K562 (cell line): ENCODE results near the gene MIEF2. TPM values are rescaled to one million over a fixed set of nuclear protein-coding genes. Genes with fewer than 3 reads are reported as not detected.

Source experiments
- ATAC-seq: fragments of 200-7000 bp; cut with Tn5 transposase; 3 replicates; pipeline ENCODE4 v1.9.1; 2020; ENCODE audit warnings: moderate library complexity
- BruUV-seq: library from RNA; stranded (reverse); fragments of 400-500 nt; replicated peaks from 2 replicates; lab custom pipeline; 2021; lab: Mats Ljungman, UMichigan
- CTCF ChIA-PET: fragments of 300-600 bp; formaldehyde crosslinking; extraction: SDS; loops from one replicate; lab custom pipeline; 2021; ENCODE audit warnings: low intra/inter-chr PET ratio; lab: Yijun Ruan, JAX
- POLR2A ChIA-PET: fragments of 300-600, 350-650 bp; sonication (Branson Sonifier 250); formaldehyde crosslinking; extraction: SDS; loops from one replicate; lab custom pipeline; 2021; ENCODE audit warnings: antibody characterized with exemption, inconsistent platforms; lab: Yijun Ruan, JAX
- DNase-seq, 4 experiments: peaks; one replicate each; pipeline versions ENCODE4 v3.0.0 to v3.0.0-alpha.2; 2011 to 2018; ENCODE audit warnings: low spot score in 3 of 4, mixed read lengths in 3 of 4; ENCODE audit errors: extremely low read depth in 1 of 4
- FAIRE-seq: peaks from 2 replicates; lab custom pipeline; 2011; peaks lifted over from hg19 to GRCh38; lab: Jason Lieb, UNC
- H2AFZ ChIP-seq: 2 replicates; pipeline ENCODE4 v1.6.0; 2011; ENCODE audit warnings: low read depth, low read length, control low read depth, inconsistent platforms
- H3K27ac ChIP-seq: fragments of 200-600 bp; 3 replicates; pipeline ENCODE4 v1.8.0; 2011; ENCODE audit warnings: low read depth, mild to moderate bottlenecking, control low read depth, inconsistent platforms, low read length, moderate library complexity, mixed read lengths; ENCODE audit errors: extremely low read depth
- H3K27me3 ChIP-seq, 2 experiments: fragments of 300-600 bp in 1 of 2; 2 replicates in 1 of 2; 3 replicates in 1 of 2; pipeline versions ENCODE4 v1.6.0 to v1.8.0; 2011; ENCODE audit warnings: inconsistent platforms in 2 of 2, low read length in 2 of 2, mild to moderate bottlenecking in 1 of 2, mixed read lengths in 1 of 2, moderate library complexity in 1 of 2; ENCODE audit not compliant: control insufficient read depth in 2 of 2, insufficient read depth in 2 of 2
- H3K36me3 ChIP-seq: fragments of 300-600 bp; 3 replicates; pipeline ENCODE4 v1.8.0; 2011; ENCODE audit warnings: mild to moderate bottlenecking, low read length, inconsistent platforms; ENCODE audit not compliant: control insufficient read depth, insufficient read depth
- H3K4me1 ChIP-seq, 2 experiments: fragments of 200-600 bp in 1 of 2; replicated peaks in 1 of 2; 2 replicates in 1 of 2; 3 replicates in 1 of 2; pipeline versions ENCODE4 v1.5.1 to v1.8.0; 2011; ENCODE audit warnings: inconsistent platforms in 2 of 2, low read length in 2 of 2, mild to moderate bottlenecking in 1 of 2, mixed read lengths in 1 of 2, moderate library complexity in 1 of 2; ENCODE audit not compliant: control insufficient read depth in 2 of 2, insufficient read depth in 2 of 2
- H3K4me2 ChIP-seq: 2 replicates; pipeline ENCODE4 v1.6.1; 2011; ENCODE audit warnings: low read length, control low read depth, inconsistent platforms, mixed read lengths; ENCODE audit not compliant: insufficient read depth
- H3K4me3 ChIP-seq: fragments of 200-600 bp; sonication (generic), shearing (Covaris generic); 2 replicates; pipeline ENCODE4 v1.5.1; 2016; ENCODE audit warnings: control low read depth, inconsistent platforms
- H3K79me2 ChIP-seq: fragments of 200-600 bp; 3 replicates; pipeline ENCODE4 v1.8.0; 2011; ENCODE audit warnings: low read length, inconsistent platforms; ENCODE audit not compliant: control insufficient read depth, insufficient read depth
- H3K9ac ChIP-seq, 2 experiments: 2 replicates each; pipeline versions ENCODE4 v1.6.0 to v1.6.1; 2011; ENCODE audit warnings: low read depth in 2 of 2, low read length in 2 of 2, control low read depth in 1 of 2, inconsistent platforms in 1 of 2, mild to moderate bottlenecking in 1 of 2, mixed read lengths in 1 of 2; ENCODE audit not compliant: insufficient read depth in 1 of 2
- H3K9me1 ChIP-seq: one replicate; pipeline ENCODE4 v1.6.0; 2011; ENCODE audit warnings: inconsistent platforms, mild to moderate bottlenecking, low read length, moderate library complexity; ENCODE audit not compliant: control insufficient read depth, insufficient read depth
- H3K9me3 ChIP-seq: replicated peaks from 2 replicates; pipeline ENCODE4 v1.5.1; 2011; ENCODE audit warnings: low read depth, low read length, inconsistent platforms; ENCODE audit not compliant: control insufficient read depth, insufficient read depth
- H4K20me1 ChIP-seq: replicated peaks from 2 replicates; pipeline ENCODE4 v1.6.1; 2011; ENCODE audit warnings: low read length, inconsistent platforms, mixed read lengths; ENCODE audit not compliant: control insufficient read depth, insufficient read depth
- CTBP1 ChIP-seq: fragments of 450-650 bp; IDR thresholded peaks from 2 replicates; pipeline ENCODE4 v1.6.1; 2016; ENCODE audit warnings: borderline replicate concordance
- FOXJ3 ChIP-seq: sonication (generic); formaldehyde crosslinking; IDR thresholded peaks from 2 replicates; pipeline ENCODE4 v1.4.0; 2020; ENCODE audit warnings: mild to moderate bottlenecking, missing genetic modification reagents
- HNRNPK ChIP-seq: fragments of 200-400 bp; formaldehyde crosslinking; IDR thresholded peaks from one replicate; pipeline ENCODE4 v1.6.1; 2018; ENCODE audit warnings: mild to moderate bottlenecking, low read depth, low read length; ENCODE audit not compliant: poor library complexity, severe bottlenecking
- ILF3 ChIP-seq: fragments of 450-650 bp; IDR thresholded peaks from 2 replicates; pipeline ENCODE4 v1.6.1; 2018; ENCODE audit warnings: antibody characterized with exemption, mild to moderate bottlenecking, moderate library complexity, borderline replicate concordance
- KAT8 ChIP-seq: fragments of 450-650 bp; IDR thresholded peaks from 2 replicates; pipeline ENCODE4 v1.6.1; 2016; ENCODE audit warnings: low read depth, mild to moderate bottlenecking
- NR2F6 ChIP-seq: fragments of 450-650 bp; formaldehyde crosslinking; IDR thresholded peaks from 2 replicates; pipeline ENCODE4 v1.4.0; 2020; ENCODE audit warnings: mild to moderate bottlenecking
- POU5F1 ChIP-seq: fragments of 150-350 bp; IDR thresholded peaks from 2 replicates; pipeline ENCODE4 v1.6.1; 2014; ENCODE audit warnings: borderline replicate concordance, low read length, low read depth, mild to moderate bottlenecking; ENCODE audit not compliant: partially characterized antibody
- RBM25 ChIP-seq: fragments of 200-400 bp; formaldehyde crosslinking; IDR thresholded peaks from 2 replicates; pipeline ENCODE4 v1.6.1; 2018; ENCODE audit warnings: low read length, low read depth, moderate library complexity; ENCODE audit not compliant: severe bottlenecking
- SMARCA4 ChIP-seq: fragments of 450-650 bp; IDR thresholded peaks from 2 replicates; pipeline ENCODE4 v1.6.1; 2016
- TRIM28 ChIP-seq: fragments of 450-650 bp; IDR thresholded peaks from 2 replicates; pipeline ENCODE4 v1.6.1; 2017
- ZBTB1 ChIP-seq: sonication (generic); formaldehyde crosslinking; IDR thresholded peaks from 2 replicates; pipeline ENCODE4 v1.8.1; 2023; ENCODE audit warnings: missing genetic modification reagents, low read depth, mild to moderate bottlenecking, borderline replicate concordance
- ZNF134 ChIP-seq: fragments of 250-450 bp; sonication (Bioruptor Pico); conservative IDR thresholded peaks from 2 replicates; pipeline ENCODE4 v1.4.0; 2020
- ZNF217 ChIP-seq: sonication (generic); formaldehyde crosslinking; IDR thresholded peaks from 2 replicates; pipeline ENCODE4 v1.8.0; 2022; ENCODE audit warnings: mild to moderate bottlenecking, missing genetic modification reagents
- ZNF431 ChIP-seq: sonication (generic); formaldehyde crosslinking; IDR thresholded peaks from 2 replicates; pipeline ENCODE4 v1.8.0; 2022; ENCODE audit warnings: mild to moderate bottlenecking, missing genetic modification reagents
- ZNF699 ChIP-seq: fragments of 250-450 bp; sonication (Bioruptor Pico); IDR thresholded peaks from 2 replicates; pipeline ENCODE4 v1.8.0; 2021; ENCODE audit warnings: mild to moderate bottlenecking, moderate library complexity; ENCODE audit not compliant: insufficient replicate concordance
- WGBS: fragments of 100-300 bp; shearing (Covaris generic); methylation state at CpG from one replicate; pipeline ENCODE4 v1.1.6; 2016; ENCODE audit warnings: low coverage, mixed read lengths; ENCODE audit not compliant: insufficient coverage; ENCODE audit errors: missing lambda C conversion rate; 5-methylcytosine and 5-hydroxymethylcytosine counted together
- in situ Hi-C: fragments of 300-500 bp; cut with MboI; formaldehyde crosslinking; loops from 4 replicates; pipeline ENCODE4 v1.15.0; 2018; ENCODE audit warnings: inconsistent platforms, mixed read lengths
- intact Hi-C: fragments of 100-400 bp; cut with micrococcal nuclease; formaldehyde crosslinking; loops from 2 replicates; pipeline ENCODE4 v1.14.2; 2022
- polyA plus RNA-seq, 8 experiments: library from polyadenylated mRNA; depleted of rRNA in 4 of 8; stranded (reverse) in 5 of 8; unstranded in 3 of 8; fragments of >200 nt; fragmentation: Nextera tagmentation in 2 of 8; fragmentation: Illumina TruSeq in 1 of 8; extraction: Ambion mirVana in 2 of 8; extraction: Trizol in 1 of 8; gene quantifications; 2 replicates each; pipeline versions ENCODE4 v1.2.1 to v1.2.3, GENCODE V29; 2011 to 2014; ENCODE audit warnings: inconsistent platforms in 1 of 8, missing spikeins in 1 of 8
- total RNA-seq, 7 experiments: library from RNA; depleted of rRNA in 6 of 7; stranded (reverse); fragments of >200 nt in 6 of 7; fragmentation: Illumina TruSeq in 2 of 7; extraction: Trizol in 2 of 7; gene quantifications; 2 replicates each; pipeline versions ENCODE4 v1.2.1 to v1.2.3, GENCODE V29; 2011 to 2021; ENCODE audit warnings: low replicate concordance in 1 of 7
- TF ChIP-seq, protein P1 (sequence below): fragments of 450-650 bp; formaldehyde crosslinking; IDR thresholded peaks from 2 replicates; pipeline ENCODE4 v1.4.0; 2022; ENCODE audit warnings: missing genetic modification characterization
- TF ChIP-seq, protein P2 (sequence below): IDR thresholded peaks from 3 replicates; pipeline ENCODE4 v1.6.1; 2011; ENCODE audit warnings: borderline replicate concordance, mild to moderate bottlenecking; ENCODE audit not compliant: insufficient read length, insufficient read depth
- TF ChIP-seq, protein P3 (sequence below): sonication (generic); formaldehyde crosslinking; IDR thresholded peaks from 2 replicates; pipeline ENCODE4 v1.8.0; 2022; ENCODE audit warnings: missing genetic modification reagents, mild to moderate bottlenecking, borderline replicate concordance
- TF ChIP-seq, protein P4 (sequence below): sonication (generic); formaldehyde crosslinking; IDR thresholded peaks from 2 replicates; pipeline ENCODE4 v1.8.1; 2023; ENCODE audit warnings: mild to moderate bottlenecking, missing genetic modification reagents

MIEF2 gene
- total and polyA plus RNA-seq, 9 of the 15 experiments (the other 6 are each of a cell fraction or from before 2014, with no cell fraction given), result 0.10 to 8.2 (median 2.4) TPM

DNA sequence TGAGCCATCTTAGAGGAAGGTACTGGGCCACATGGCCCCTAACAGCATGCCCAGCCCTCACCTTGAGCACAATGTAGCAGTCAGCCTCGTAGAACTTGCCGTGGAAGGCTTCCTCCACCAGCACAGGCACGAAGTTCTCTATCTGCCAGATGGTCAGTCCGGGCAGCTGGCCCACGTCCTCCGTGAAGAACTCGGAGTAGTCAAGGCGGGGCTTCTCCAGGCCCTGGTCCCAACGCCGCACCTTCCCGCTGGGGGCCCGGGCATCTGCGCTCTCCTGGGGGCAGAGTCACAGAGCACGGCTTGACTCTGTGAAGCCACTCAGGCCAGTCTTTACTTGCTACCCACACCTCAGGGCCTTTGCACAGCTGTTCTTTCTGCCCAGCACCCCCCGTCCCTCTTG, 9.3 kb upstream of the MIEF2 start:
- no peak overlapping the region for H2AFZ ChIP-seq
- H3K9me3 ChIP-seq, result no peaks in the 10 kb centered on the region
- no TSS peak for BruUV-seq
- H3K27ac ChIP-seq, result no peak overlapping the region
- DNase-seq (no peak), FAIRE-seq (no peak), ATAC-seq (no peak)
- H3K9ac ChIP-seq, result no peak overlapping the region
- peaks cover 3 to 18% of the 10 kb centered on the region in 2 experiments; a peak in 4 of 5 replicates for H3K4me1 ChIP-seq
- no peak for TF ChIP-seq ZNF134 (CRISPR knock-in tag)
- TF ChIP-seq, protein P1, sequence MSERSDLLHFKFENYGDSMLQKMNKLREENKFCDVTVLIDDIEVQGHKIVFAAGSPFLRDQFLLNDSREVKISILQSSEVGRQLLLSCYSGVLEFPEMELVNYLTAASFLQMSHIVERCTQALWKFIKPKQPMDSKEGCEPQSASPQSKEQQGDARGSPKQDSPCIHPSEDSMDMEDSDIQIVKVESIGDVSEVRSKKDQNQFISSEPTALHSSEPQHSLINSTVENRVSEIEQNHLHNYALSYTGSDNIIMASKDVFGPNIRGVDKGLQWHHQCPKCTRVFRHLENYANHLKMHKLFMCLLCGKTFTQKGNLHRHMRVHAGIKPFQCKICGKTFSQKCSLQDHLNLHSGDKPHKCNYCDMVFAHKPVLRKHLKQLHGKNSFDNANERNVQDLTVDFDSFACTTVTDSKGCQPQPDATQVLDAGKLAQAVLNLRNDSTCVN, result no peak
- TF ChIP-seq FOXJ3, result no peak
- no peak for TF ChIP-seq HNRNPK
- no peak for TF ChIP-seq ZNF217 (CRISPR knock-in tag)
- TF ChIP-seq POU5F1, result no peak
- TF ChIP-seq CTBP1, result no peak
- no peak for TF ChIP-seq RBM25
- TF ChIP-seq ZNF431 (CRISPR knock-in tag), result no peak
- no peak for TF ChIP-seq ZBTB1 (CRISPR knock-in tag)
- TF ChIP-seq, protein P2, sequence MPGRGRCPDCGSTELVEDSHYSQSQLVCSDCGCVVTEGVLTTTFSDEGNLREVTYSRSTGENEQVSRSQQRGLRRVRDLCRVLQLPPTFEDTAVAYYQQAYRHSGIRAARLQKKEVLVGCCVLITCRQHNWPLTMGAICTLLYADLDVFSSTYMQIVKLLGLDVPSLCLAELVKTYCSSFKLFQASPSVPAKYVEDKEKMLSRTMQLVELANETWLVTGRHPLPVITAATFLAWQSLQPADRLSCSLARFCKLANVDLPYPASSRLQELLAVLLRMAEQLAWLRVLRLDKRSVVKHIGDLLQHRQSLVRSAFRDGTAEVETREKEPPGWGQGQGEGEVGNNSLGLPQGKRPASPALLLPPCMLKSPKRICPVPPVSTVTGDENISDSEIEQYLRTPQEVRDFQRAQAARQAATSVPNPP, result no peak
- TF ChIP-seq KAT8, result no peak
- TF ChIP-seq, protein P3, sequence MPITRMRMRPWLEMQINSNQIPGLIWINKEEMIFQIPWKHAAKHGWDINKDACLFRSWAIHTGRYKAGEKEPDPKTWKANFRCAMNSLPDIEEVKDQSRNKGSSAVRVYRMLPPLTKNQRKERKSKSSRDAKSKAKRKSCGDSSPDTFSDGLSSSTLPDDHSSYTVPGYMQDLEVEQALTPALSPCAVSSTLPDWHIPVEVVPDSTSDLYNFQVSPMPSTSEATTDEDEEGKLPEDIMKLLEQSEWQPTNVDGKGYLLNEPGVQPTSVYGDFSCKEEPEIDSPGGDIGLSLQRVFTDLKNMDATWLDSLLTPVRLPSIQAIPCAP, result no peak
- no peak for TF ChIP-seq NR2F6 (CRISPR knock-in tag)
- TF ChIP-seq ZNF699 (CRISPR knock-in tag), result no peak
- no peak for TF ChIP-seq SMARCA4
- no peak for TF ChIP-seq ILF3
- no peak for TF ChIP-seq TRIM28
- TF ChIP-seq, protein P4, sequence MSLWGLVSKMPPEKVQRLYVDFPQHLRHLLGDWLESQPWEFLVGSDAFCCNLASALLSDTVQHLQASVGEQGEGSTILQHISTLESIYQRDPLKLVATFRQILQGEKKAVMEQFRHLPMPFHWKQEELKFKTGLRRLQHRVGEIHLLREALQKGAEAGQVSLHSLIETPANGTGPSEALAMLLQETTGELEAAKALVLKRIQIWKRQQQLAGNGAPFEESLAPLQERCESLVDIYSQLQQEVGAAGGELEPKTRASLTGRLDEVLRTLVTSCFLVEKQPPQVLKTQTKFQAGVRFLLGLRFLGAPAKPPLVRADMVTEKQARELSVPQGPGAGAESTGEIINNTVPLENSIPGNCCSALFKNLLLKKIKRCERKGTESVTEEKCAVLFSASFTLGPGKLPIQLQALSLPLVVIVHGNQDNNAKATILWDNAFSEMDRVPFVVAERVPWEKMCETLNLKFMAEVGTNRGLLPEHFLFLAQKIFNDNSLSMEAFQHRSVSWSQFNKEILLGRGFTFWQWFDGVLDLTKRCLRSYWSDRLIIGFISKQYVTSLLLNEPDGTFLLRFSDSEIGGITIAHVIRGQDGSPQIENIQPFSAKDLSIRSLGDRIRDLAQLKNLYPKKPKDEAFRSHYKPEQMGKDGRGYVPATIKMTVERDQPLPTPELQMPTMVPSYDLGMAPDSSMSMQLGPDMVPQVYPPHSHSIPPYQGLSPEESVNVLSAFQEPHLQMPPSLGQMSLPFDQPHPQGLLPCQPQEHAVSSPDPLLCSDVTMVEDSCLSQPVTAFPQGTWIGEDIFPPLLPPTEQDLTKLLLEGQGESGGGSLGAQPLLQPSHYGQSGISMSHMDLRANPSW (CRISPR knock-in tag), result no peak
- ChIA-PET CTCF (no interaction called here), POLR2A (no interaction called here)
- 95% methylated on average over 7 of the region's 15 CpGs for WGBS
- peaks cover 2% of the 10 kb centered on the region for H3K9me1 ChIP-seq
- peaks cover 3% of the 10 kb centered on the region; the same call in 1 of the 2 replicates for H4K20me1 ChIP-seq
- no peaks in the 10 kb centered on the region for H3K27me3 ChIP-seq
- no peak overlapping the region for H3K4me3 ChIP-seq
- in situ Hi-C loops, result no loop called here
- H3K79me2 ChIP-seq, result no peaks in the 10 kb centered on the region
- peaks cover 69% of the 10 kb centered on the region; the same call in 2 of the 3 replicates for H3K36me3 ChIP-seq
- H3K4me2 ChIP-seq, result no peak overlapping the region
- intact Hi-C loops, result no loop called here
